DOHH2 (cell line): Measurements from ENCODE around the gene PID1.

Experiments
- CTCF ChIP-seq: fragments of 200-600 bp; sonication (generic); IDR thresholded peaks from one replicate; pipeline ENCODE4 v1.5.1; 2014; ENCODE audit warnings: antibody characterized with exemption, mild to moderate bottlenecking, low read depth, low read length; ENCODE audit not compliant: poor library complexity, severe bottlenecking
- EZH2phosphoT487 ChIP-seq: fragments of 200-600 bp; sonication (generic); IDR thresholded peaks from 2 replicates; pipeline ENCODE4 v1.6.1; 2017; ENCODE audit warnings: borderline replicate concordance, mild to moderate bottlenecking, antibody characterized with exemption, low read length, moderate library complexity, mixed read lengths

GRCh38 chr2:229287823-229288222 lies 16.7 kb upstream of the PID1 start:
- no peak for TF ChIP-seq CTCF
- no peak for TF ChIP-seq EZH2phosphoT487
